Panc1 (cell line): ENCODE results near the gene YKT6.

Source experiments
- POLR2AphosphoS5 ChIP-seq: IDR thresholded peaks from 2 replicates; pipeline ENCODE4 v1.6.1; 2012; ENCODE audit warnings: mild to moderate bottlenecking, low read depth, low read length, moderate library complexity
- TF ChIP-seq, protein P1 (sequence below): fragments of 450-650 bp; IDR thresholded peaks from 2 replicates; pipeline ENCODE4 v1.5.1; 2017; ENCODE audit warnings: mild to moderate bottlenecking
- TF ChIP-seq, protein P2 (sequence below), 2 experiments: IDR thresholded peaks; 2 replicates each; pipeline ENCODE4 v1.6.1; 2011 to 2012; ENCODE audit warnings: low read depth in 2 of 2, control low read depth in 1 of 2, low read length in 1 of 2, mild to moderate bottlenecking in 1 of 2, moderate library complexity in 1 of 2; ENCODE audit not compliant: insufficient read depth in 1 of 2

GRCh38 chr7:44201813-44202212 is 1.0 kb downstream of the YKT6 start:
- TF ChIP-seq, protein P1, sequence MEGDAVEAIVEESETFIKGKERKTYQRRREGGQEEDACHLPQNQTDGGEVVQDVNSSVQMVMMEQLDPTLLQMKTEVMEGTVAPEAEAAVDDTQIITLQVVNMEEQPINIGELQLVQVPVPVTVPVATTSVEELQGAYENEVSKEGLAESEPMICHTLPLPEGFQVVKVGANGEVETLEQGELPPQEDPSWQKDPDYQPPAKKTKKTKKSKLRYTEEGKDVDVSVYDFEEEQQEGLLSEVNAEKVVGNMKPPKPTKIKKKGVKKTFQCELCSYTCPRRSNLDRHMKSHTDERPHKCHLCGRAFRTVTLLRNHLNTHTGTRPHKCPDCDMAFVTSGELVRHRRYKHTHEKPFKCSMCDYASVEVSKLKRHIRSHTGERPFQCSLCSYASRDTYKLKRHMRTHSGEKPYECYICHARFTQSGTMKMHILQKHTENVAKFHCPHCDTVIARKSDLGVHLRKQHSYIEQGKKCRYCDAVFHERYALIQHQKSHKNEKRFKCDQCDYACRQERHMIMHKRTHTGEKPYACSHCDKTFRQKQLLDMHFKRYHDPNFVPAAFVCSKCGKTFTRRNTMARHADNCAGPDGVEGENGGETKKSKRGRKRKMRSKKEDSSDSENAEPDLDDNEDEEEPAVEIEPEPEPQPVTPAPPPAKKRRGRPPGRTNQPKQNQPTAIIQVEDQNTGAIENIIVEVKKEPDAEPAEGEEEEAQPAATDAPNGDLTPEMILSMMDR, result no peak
- TF ChIP-seq, protein P2, sequence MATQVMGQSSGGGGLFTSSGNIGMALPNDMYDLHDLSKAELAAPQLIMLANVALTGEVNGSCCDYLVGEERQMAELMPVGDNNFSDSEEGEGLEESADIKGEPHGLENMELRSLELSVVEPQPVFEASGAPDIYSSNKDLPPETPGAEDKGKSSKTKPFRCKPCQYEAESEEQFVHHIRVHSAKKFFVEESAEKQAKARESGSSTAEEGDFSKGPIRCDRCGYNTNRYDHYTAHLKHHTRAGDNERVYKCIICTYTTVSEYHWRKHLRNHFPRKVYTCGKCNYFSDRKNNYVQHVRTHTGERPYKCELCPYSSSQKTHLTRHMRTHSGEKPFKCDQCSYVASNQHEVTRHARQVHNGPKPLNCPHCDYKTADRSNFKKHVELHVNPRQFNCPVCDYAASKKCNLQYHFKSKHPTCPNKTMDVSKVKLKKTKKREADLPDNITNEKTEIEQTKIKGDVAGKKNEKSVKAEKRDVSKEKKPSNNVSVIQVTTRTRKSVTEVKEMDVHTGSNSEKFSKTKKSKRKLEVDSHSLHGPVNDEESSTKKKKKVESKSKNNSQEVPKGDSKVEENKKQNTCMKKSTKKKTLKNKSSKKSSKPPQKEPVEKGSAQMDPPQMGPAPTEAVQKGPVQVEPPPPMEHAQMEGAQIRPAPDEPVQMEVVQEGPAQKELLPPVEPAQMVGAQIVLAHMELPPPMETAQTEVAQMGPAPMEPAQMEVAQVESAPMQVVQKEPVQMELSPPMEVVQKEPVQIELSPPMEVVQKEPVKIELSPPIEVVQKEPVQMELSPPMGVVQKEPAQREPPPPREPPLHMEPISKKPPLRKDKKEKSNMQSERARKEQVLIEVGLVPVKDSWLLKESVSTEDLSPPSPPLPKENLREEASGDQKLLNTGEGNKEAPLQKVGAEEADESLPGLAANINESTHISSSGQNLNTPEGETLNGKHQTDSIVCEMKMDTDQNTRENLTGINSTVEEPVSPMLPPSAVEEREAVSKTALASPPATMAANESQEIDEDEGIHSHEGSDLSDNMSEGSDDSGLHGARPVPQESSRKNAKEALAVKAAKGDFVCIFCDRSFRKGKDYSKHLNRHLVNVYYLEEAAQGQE (IDR thresholded peaks at IDR 0.05; ENCODE audit: insufficient read depth in 1 of 2, low read depth in 2 of 2, low read length in 1 of 2), result no peak
- TF ChIP-seq POLR2AphosphoS5, result no peak
